NCI-H2196 treated with DMSO at 0.1 percent for 48 hours (cell line): ENCODE data around the gene GALR1.
"Not testable (repeated sequence)": the region's sequence is repeated elsewhere in the genome, so short reads cannot be mapped to it uniquely, and the experiment has no call there.

Experiments used
- DNase-seq: peaks from one replicate; lab custom pipeline; 2025; ENCODE audit not compliant: unreplicated experiment; lab: John Stamatoyannopoulos, UW

The GALR1 gene

GRCh38 chr18:77249569-77250500 lies at the start of gene GALR1:
Gene GALR1, plus strand, starts transcription at chr18:77249848. Its CDS starts 701 bp downstream, at chr18:77250549.
- no peak for DNase-seq

GRCh38 chr18:77201506-77201905 lies 48.1 kb upstream of the GALR1 start:
- no peak for DNase-seq

DNA sequence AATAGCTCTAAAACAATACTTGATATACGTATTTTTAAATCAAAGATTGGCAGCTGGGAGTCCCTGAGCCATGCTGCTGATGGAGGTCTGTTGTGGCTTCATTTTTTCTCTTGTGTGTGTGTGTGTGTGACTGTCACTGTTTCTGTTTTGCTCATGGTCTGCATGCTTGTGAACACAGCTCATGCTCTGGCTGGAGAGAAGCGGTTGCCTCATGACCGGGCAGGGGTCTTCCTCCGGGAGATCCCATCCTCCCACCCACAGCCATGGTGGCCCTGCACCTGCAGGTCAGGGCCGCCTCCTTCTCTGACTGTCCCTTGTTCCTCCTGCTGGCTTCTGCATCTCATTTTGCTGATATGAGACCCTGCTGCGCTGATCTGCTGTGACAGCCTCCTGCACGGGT lies 47.3 kb upstream of the GALR1 start:
- DNase-seq: no peak

- no peak for DNase-seq
These were observed 46.6 kb upstream of the GALR1 start for GRCh38 chr18:77203071-77203470.

DNA sequence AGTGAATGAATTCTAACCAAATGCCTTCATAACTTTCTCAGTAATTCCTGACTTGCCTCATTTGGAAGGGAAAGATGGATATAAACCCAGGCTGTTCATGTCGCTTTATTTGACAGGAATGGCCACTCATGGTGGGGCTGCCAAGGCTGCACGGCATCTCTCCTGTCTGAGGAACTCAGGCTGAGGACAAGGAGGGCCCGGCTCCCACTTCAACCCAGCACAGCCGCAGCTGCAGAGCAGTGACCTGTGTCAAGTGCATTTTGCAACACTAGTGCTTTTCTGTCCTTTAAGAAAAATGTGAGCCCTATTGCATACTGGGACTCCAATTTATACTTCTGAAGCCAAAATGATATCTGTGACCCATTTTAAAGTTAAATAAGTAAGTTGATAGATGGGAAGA lies 45.8 kb upstream of the GALR1 start:
- DNase-seq: no peak

GRCh38 chr18:77205769-77206168 lies 43.9 kb upstream of the GALR1 start:
- no peak for DNase-seq

DNA sequence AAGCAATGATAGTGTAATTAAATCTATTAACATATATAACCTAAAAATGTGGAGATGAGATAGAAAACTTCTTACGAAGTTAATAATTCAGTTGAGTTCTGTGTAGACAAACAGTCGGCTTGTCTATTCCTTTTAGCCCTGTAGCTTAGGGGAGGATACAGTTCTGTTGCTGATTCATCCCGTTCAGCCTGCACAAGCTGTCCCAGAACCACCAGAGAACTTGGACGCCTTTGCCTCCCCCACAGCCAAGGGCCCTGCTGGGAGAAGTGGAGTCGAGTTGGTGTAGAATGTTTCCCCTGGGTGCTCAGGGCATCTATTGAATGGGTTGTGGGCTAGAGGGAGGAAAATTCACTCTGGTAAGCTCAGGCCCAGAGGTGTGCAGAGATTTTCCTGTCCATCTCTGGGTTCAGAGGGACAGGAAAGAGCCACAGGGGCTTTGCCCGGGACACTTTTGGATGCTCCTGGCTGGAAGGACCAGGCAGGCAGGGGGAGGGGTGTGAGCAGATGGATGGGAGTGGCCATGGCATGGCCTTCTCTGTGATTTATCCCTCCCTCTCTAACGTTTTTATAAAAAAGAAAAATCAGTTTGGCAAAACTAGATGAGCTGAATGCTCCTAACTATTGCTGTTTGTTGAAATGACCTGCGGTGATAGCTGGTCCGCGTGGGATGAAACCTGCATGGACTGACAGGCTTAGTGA lies 42.8 kb upstream of the GALR1 start:
- DNase-seq: no peak

DNA sequence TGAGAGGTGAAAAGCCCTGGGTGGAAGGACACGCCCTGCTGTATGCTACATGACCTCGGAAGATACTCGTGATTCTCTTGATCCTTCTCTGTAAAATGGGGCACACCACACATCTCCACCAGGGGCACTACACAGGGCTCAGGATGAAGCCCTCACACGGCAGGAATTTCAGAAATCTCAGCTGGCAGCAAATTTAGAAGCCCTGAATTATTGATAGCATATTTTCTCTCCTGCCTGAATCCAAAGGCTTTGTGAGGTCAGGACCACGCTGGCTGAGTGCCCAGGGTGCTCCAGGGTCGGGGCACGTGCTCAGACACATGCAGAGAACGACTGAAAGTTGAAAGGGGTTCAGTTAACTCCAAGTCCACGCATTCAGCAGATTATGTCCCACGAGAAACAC lies 42.1 kb upstream of the GALR1 start:
- no peak for DNase-seq

GRCh38 chr18:77208964-77209363 lies 40.7 kb upstream of the GALR1 start:
- no peak for DNase-seq

DNA sequence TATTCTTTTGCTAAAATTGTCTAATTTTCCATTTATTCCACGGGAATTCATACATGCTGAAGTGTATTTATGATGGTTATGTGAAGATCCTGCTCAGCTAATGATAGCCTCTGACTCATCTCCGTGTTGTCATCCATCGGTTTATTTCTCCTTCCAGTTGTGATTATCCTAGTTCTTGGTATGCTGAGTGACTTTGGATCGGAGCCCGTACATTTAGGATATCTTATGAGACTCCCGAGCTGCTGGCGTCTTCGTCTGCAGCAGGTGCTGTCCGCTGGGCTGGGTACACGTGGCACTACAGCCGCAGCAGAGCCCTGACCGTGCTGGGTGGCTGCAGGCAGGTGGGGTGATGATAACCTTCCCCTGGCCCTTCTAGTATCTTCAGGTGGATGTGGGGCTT lies 40.1 kb upstream of the GALR1 start:
- no peak for DNase-seq

GRCh38 chr18:77210249-77210648 lies 39.4 kb upstream of the GALR1 start:
- no peak for DNase-seq

DNA sequence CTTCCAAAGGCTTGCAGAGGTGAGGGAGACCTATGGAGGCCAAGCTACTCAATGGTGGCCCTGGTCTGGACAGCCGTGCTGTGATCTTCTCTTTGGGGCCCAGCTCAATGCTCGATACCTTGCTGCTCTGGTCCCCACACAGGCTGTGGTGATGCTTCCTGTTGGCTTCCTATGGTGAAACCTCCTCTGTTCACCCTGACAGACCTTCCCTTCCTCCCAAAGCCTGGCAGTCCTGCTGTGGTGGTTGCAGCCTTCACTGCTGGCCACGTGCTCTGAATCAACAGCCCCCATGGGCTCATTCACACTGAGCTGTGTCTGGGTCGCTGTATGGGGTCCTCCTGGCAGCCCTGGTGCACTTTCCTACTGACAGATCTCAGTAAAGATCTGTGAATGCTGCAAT lies 31.0 kb upstream of the GALR1 start:
- DNase-seq: no peak

DNA sequence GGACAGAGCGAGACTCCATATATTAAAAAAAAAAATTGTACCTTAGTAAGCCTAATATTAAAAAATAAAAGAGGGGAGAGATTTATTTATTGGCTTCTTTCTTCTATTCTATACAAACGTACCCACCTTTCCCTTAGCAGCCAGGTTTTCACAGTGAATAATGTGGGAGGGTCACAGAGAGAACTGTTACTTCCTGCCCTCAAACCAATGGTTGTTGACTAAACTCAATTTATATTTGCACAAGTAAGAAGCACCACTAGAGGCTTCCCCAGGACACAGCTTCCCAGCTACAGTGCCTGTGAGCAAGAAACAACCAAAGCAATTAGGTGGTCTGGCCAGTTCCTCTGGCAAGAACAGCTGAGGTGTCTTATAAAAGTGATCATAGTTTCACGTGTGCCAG lies 28.9 kb upstream of the GALR1 start:
- no peak for DNase-seq

DNA sequence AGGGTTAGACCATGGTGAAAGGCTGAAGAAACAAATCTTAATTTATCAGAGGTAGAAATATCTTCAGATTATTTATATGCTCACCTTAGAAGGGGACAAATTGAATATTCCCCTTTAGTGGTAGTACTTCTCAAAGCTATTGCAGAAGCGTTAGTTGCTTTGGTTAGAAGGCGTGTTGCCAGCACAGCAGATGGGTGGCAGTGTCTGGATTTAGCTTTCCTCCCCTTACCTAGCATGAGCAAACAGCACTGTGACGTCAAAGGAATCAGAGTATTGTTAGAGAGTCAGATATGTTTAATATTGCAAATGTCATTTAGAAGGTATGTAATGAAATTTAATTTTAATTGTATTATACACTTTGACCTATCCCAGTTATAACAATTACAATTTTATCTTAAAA lies 27.2 kb upstream of the GALR1 start:
- DNase-seq: no peak

GRCh38 chr18:77223221-77223639 lies 26.4 kb upstream of the GALR1 start:
- DNase-seq: no peak

DNA sequence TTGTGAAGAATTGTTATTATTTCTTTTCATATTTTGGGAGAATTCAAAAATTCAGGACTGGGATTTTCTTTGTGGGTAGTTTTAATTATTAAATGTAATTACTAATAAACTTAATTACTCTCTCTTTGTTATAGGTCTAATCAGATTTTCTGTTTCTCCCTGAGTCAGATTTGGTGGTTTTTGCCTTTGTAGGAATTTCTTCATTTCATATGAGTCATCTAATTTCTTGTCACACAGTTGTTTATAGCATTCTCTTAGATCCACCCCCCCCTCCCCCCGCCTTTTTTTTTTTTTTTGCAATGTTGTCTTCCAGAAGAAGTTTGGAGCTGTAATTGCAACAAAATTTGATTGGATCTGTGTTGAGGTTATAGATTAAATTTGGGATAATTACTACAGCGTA lies 26.0 kb upstream of the GALR1 start:
- DNase-seq: no peak

DNA sequence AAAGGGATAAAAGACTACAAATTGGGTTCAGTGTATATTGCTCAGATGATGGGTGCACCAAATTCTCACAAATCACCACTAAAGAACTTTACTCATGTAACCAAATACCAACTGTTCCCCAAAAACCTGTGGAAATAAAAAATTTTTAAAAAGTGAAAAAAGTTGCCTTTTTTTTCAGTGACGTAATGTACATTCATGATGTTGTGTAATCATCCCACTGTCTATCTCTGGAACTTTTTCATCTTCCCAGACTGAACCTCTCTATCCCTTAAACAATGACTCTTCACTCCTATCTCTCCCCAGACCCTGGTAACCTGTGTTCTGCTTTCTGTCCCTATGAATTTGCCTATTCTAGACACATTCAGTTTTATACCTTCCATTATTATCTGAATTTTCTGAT lies 19.0 kb upstream of the GALR1 start:
- DNase-seq: no peak

DNA sequence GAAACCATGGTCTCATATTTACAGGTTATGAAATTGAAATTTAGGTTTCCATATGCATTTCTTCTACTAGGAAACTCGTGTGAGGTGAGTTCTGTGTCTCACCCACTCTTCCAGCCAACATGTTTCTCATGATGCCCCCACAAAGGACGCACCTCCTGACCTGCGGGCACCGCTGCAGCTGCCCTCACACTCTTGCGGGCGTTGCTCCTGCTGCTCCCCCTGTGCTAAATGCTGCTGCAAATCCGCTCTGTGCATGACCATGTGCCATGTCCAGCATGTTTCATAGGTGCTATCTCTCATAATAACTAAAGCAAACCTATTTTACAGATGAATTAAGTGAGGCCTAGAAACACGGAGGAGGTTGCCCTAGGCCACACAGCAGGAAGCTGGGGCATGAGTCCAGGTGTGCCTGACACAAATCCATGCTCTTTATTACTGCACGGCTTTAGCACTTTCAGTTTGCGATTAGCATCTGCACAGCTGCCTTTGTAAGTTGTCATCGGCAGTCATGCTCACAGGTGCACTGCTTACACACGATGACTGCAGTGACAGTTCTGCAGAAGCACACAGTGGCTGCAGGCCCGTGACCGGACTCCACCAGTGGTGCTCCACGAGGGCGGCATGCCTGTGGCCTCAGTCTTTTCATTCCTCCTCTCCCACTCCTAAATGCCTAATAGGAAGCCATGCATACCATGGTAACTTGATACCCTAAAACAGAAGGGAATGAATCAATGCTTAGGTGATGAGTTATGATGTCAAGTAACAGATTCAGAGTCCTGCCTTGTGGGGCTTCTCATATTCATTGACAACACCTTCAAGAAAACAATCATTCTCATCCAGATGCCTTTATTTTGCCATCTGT lies 14.9 kb upstream of the GALR1 start:
- DNase-seq: no peak

DNA sequence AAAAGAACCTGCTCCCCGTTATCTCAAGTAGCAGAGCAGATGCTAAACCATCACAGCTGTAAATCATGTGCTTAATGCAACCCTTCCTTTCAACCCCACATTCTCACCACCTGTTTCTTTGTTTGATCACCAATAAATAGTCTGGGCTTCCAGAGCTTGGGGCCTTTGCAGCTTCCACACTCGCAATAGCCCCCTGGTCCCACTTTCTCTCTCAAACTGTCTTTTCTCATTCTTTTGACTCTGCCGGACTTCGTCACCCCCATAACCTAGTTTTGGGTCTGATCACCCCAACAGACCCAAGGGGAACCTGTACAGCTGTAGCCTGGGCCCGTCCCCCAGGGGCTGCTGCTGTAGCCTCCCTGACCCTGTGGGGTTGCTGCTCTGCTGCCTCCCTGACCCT lies 10.4 kb upstream of the GALR1 start:
- DNase-seq: not testable (repeated sequence)

DNA sequence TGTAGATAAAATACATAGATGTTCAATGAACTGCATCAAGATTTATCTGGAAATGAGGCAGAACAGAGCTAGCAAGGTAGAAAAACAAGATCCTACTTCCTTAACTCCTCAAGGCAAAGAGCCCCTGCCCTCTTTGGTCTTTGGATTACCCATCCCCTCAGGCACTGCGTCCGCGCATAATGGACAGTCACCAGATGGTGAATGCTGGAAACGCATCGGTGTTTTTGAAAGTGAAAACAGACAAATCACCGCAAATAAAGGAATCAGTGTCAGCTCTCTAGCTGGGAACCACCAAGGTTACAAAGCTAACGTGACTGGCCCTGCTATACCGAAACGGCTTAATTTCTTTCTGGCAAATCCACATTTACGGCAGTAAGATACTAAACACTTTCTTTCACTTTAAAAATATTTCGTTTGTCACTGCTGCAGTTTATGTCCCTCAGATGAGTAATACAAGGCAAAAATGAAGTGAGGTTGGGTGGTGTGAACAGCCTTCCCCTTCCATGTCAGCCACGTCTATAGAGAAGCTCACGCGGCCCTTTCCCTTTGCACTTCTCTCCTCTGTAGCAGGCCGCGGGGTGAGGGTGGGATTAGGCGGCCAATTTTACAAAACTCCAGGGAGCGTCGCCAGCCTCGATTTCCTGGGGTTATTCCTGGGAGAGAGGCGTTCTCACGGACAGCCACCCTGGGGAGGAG lies 627 bp upstream of the GALR1 start:
- no peak for DNase-seq

DNA sequence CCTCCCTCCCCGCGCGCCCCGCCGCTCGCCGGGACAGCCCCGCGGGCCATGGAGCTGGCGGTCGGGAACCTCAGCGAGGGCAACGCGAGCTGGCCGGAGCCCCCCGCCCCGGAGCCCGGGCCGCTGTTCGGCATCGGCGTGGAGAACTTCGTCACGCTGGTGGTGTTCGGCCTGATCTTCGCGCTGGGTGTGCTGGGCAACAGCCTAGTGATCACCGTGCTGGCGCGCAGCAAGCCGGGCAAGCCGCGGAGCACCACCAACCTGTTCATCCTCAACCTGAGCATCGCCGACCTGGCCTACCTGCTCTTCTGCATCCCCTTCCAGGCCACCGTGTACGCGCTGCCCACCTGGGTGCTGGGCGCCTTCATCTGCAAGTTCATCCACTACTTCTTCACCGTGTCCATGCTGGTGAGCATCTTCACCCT lies 865 bp downstream of the GALR1 start:
- no peak for DNase-seq
